HepG2 (cell line): Measurements from ENCODE around the gene RAB2B. TPM values are rescaled to one million over a fixed set of nuclear protein-coding genes. Genes with fewer than 3 reads are reported as not detected.

ENCODE experiments used
- AKAP8 ChIP-seq: sonication (generic); formaldehyde crosslinking; IDR thresholded peaks from 2 replicates; pipeline ENCODE4 v1.5.1; 2020; ENCODE audit warnings: mild to moderate bottlenecking, missing genetic modification reagents
- ATF5 ChIP-seq: sonication (generic); formaldehyde crosslinking; IDR thresholded peaks from 2 replicates; pipeline ENCODE4 v1.4.0; 2020; ENCODE audit warnings: mild to moderate bottlenecking, low read depth, missing genetic modification reagents
- BRF2 ChIP-seq: sonication (generic); formaldehyde crosslinking; IDR thresholded peaks from 2 replicates; pipeline ENCODE4 v1.8.1; 2022; ENCODE audit warnings: mild to moderate bottlenecking, missing genetic modification reagents
- DDIT3 ChIP-seq: sonication (generic); formaldehyde crosslinking; IDR thresholded peaks from 2 replicates; pipeline ENCODE4 v1.4.0; 2020; ENCODE audit warnings: mild to moderate bottlenecking, missing genetic modification reagents
- FOXK2 ChIP-seq: fragments of 450-650 bp; IDR thresholded peaks from 2 replicates; pipeline ENCODE4 v1.6.1; 2016
- HOXA9 ChIP-seq: sonication (generic); formaldehyde crosslinking; IDR thresholded peaks from 2 replicates; pipeline ENCODE4 v1.8.1; 2022; ENCODE audit warnings: missing genetic modification reagents, mild to moderate bottlenecking, moderate library complexity, borderline replicate concordance
- PAX8 ChIP-seq: sonication (generic); formaldehyde crosslinking; IDR thresholded peaks from 2 replicates; pipeline ENCODE4 v1.8.0; 2022; ENCODE audit warnings: mild to moderate bottlenecking, missing genetic modification reagents, borderline replicate concordance
- PRPF4 ChIP-seq: fragments of 200-400 bp; formaldehyde crosslinking; IDR thresholded peaks from 2 replicates; pipeline ENCODE4 v1.6.1; 2016; ENCODE audit warnings: low read length, low read depth; ENCODE audit not compliant: poor library complexity, severe bottlenecking
- RNF2 ChIP-seq: fragments of 450-650 bp; conservative IDR thresholded peaks from 2 replicates; pipeline ENCODE4 v1.6.1; 2016; ENCODE audit warnings: low read depth
- SAP130 ChIP-seq: IDR thresholded peaks from 2 replicates; pipeline ENCODE4 v1.6.1; 2016; ENCODE audit warnings: low read depth
- SMAD3 ChIP-seq: sonication (generic); formaldehyde crosslinking; IDR thresholded peaks from 2 replicates; pipeline ENCODE4 v1.4.0; 2020; ENCODE audit warnings: missing genetic modification reagents
- SP140L ChIP-seq: sonication (generic); formaldehyde crosslinking; IDR thresholded peaks from 2 replicates; pipeline ENCODE4 v1.4.0; 2020; ENCODE audit warnings: missing genetic modification reagents, borderline replicate concordance
- TCF7L2 ChIP-seq: IDR thresholded peaks from 2 replicates; pipeline ENCODE4 v1.6.1; 2011; ENCODE audit warnings: mild to moderate bottlenecking, low read depth, low read length, moderate library complexity
- TEAD3 ChIP-seq: optimal IDR thresholded peaks from 2 replicates; pipeline ENCODE3; 2016; ENCODE audit warnings: borderline replicate concordance
- USF2 ChIP-seq, 2 experiments: sonication (generic) in 1 of 2; formaldehyde crosslinking in 1 of 2; IDR thresholded peaks; 2 replicates each; pipeline versions ENCODE4 v1.5.1 to v1.6.1; 2011 to 2020; ENCODE audit warnings: borderline replicate concordance in 1 of 2, low read depth in 1 of 2, low read length in 1 of 2, mild to moderate bottlenecking in 1 of 2, missing genetic modification reagents in 1 of 2, moderate library complexity in 1 of 2
- ZBTB14 ChIP-seq: sonication (generic); formaldehyde crosslinking; IDR thresholded peaks from 2 replicates; pipeline ENCODE4 v1.4.0; 2020; ENCODE audit warnings: missing genetic modification reagents
- ZBTB42 ChIP-seq: sonication (generic); formaldehyde crosslinking; IDR thresholded peaks from 2 replicates; pipeline ENCODE4 v1.5.0; 2020; ENCODE audit warnings: mild to moderate bottlenecking, missing genetic modification reagents
- ZNF275 ChIP-seq: sonication (generic); formaldehyde crosslinking; IDR thresholded peaks from 2 replicates; pipeline ENCODE4 v1.8.0; 2022; ENCODE audit warnings: missing genetic modification reagents, mild to moderate bottlenecking, inconsistent platforms, borderline replicate concordance
- ZNF441 ChIP-seq: sonication (generic); formaldehyde crosslinking; IDR thresholded peaks from 2 replicates; pipeline ENCODE4 v1.7.0; 2021; ENCODE audit warnings: missing genetic modification reagents, borderline replicate concordance
- ZNF589 ChIP-seq: sonication (generic); formaldehyde crosslinking; conservative IDR thresholded peaks from 2 replicates; pipeline ENCODE4 v1.8.0; 2022; ENCODE audit warnings: mild to moderate bottlenecking, moderate library complexity, missing genetic modification reagents
- ZSCAN21 ChIP-seq: sonication (generic); formaldehyde crosslinking; IDR thresholded peaks from 2 replicates; pipeline ENCODE4 v1.8.0; 2022; ENCODE audit warnings: mild to moderate bottlenecking, missing genetic modification reagents, moderate library complexity, borderline replicate concordance
- polyA plus RNA-seq, 8 experiments: library from polyadenylated mRNA; depleted of rRNA in 3 of 8; stranded (reverse) in 7 of 8; unstranded in 1 of 8; fragments of >200 nt; fragmentation: Illumina TruSeq in 4 of 8; extraction: Trizol in 4 of 8; gene quantifications; 2 replicates each; pipeline versions ENCODE4 v1.2.1 to v1.2.3, GENCODE V29; 2011 to 2016; ENCODE audit warnings: low read depth in 4 of 8, missing spikeins in 1 of 8, mixed read lengths in 1 of 8; ENCODE audit not compliant: insufficient read depth in 1 of 8
- total RNA-seq, 5 experiments: library from RNA; depleted of rRNA; stranded (reverse); fragments of >200 nt; fragmentation: Illumina TruSeq; extraction: Trizol; gene quantifications; 2 replicates each; pipeline ENCODE4 v1.2.3, GENCODE V29; 2016; ENCODE audit warnings: low read depth in 1 of 5

The RAB2B gene
- total and polyA plus RNA-seq, 2 of the 13 experiments (the other 11 are each of a cell fraction or from before 2014, with no cell fraction given) = 36.0 to 60.6 TPM

- no peak for TF ChIP-seq DDIT3 (CRISPR knock-in tag)
- TF ChIP-seq SMAD3 (CRISPR knock-in tag) = peak; percentile 98
- peak; percentile 40 for TF ChIP-seq ZBTB14 (CRISPR knock-in tag)
- 0 out of 2 replicates have a peak, but pooled peaks have one; percentile 2 for TF ChIP-seq USF2 (IDR thresholded peaks at IDR 0.05; ENCODE audit: low read depth, low read length)
- no peak; the same call in 1 of the 2 replicates for TF ChIP-seq USF2 (CRISPR knock-in tag; IDR thresholded peaks at IDR 0.05; ENCODE audit: borderline replicate concordance)
- peak; percentile 100 for TF ChIP-seq SAP130 (CRISPR knock-in tag)
- no peak for TF ChIP-seq ATF5 (CRISPR knock-in tag)
- TF ChIP-seq ZBTB42 = peak; percentile 88
- peak; percentile 97 for TF ChIP-seq FOXK2
- TF ChIP-seq SP140L (CRISPR knock-in tag) = peak; percentile 96; the same call in 1 of the 2 replicates
- no peak; the same call in none of the 2 replicates for TF ChIP-seq RNF2
- peak; percentile 87 for TF ChIP-seq ZNF275
- no peak for TF ChIP-seq PRPF4
- 0 out of 2 replicates have a peak, but pooled peaks have one; percentile 41 for TF ChIP-seq ZNF589 (CRISPR knock-in tag)
- TF ChIP-seq TCF7L2 = no peak
- peak; percentile 65 for TF ChIP-seq ZNF441 (CRISPR knock-in tag)
- TF ChIP-seq BRF2 = peak; percentile 89; the same call in 1 of the 2 replicates
- TF ChIP-seq HOXA9 = no peak
- no peak for TF ChIP-seq AKAP8 (CRISPR knock-in tag)
- peak; percentile 79 for TF ChIP-seq TEAD3
- TF ChIP-seq PAX8 = 0 out of 2 replicates have a peak, but pooled peaks have one; percentile 1
- peak; percentile 94 for TF ChIP-seq ZSCAN21
Observed at GRCh38 chr14:21510735-21511657, 34.2 kb upstream of the RAB2B start, which contains the start of gene METTL3 (continued).
